ENCODE results near the gene C12orf50. TPM values are rescaled to one million over a fixed set of nuclear protein-coding genes. Genes with fewer than 3 reads are reported as not detected.

Gene C12orf50
- total and polyA plus RNA-seq, 2 of the 13 experiments (the other 11 are each of a cell fraction or from before 2014, with no cell fraction given): not detected

DNA sequence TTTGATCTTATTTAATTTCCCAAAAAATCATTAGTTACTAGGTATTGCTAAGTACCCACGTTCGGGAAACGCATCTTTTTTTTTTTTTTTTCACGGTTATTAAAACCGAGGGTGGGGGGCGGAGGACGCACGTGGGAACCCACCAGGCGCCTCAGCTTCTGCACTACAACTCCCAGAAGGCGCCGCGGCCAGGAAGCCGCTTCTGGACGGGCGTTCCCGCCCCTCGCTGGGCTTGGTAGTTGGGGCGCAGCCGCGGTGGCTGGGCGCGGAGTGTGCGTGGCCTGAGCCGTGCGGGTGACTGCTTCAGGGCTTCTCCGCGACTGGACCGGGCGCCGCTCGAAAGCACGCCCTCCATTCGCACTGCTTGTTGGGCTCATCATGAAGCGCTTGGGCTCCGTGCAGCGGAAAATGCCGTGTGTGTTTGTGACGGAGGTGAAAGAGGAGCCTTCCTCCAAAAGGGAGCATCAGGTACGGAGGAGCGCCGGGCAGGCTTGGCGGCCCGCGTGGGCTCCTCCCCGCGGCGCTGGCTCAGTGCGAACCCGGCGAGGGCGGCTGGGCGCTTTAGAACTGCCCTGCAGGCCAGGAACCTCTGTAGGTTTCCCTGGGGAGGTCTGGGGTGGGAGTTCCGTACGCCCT, 6.2 kb upstream of the C12orf50 start (continued):
- TF ChIP-seq ZBTB21 (CRISPR knock-in tag; IDR thresholded peaks at IDR 0.05) (no peak), FOXK1 (CRISPR knock-in tag; IDR thresholded peaks at IDR 0.05; ENCODE audit: borderline replicate concordance, low read depth) (no peak), ZMYM4 (CRISPR knock-in tag; IDR thresholded peaks at IDR 0.05) (peak; percentile 87), ZNF574 (CRISPR knock-in tag; IDR thresholded peaks at IDR 0.05) (peak; percentile 91), PLSCR1 (CRISPR knock-in tag; IDR thresholded peaks at IDR 0.05; ENCODE audit: borderline replicate concordance) (no peak), ZNF691 (CRISPR knock-in tag; IDR thresholded peaks at IDR 0.05; ENCODE audit: borderline replicate concordance, low read depth) (no peak), IRX3 (CRISPR knock-in tag; IDR thresholded peaks at IDR 0.05; ENCODE audit: borderline replicate concordance, low read depth) (no peak), NBN (conservative IDR thresholded peaks at IDR 0.05) (no peak), HOXA9 (CRISPR knock-in tag; IDR thresholded peaks at IDR 0.05; ENCODE audit: borderline replicate concordance) (no peak), ETV5 (CRISPR knock-in tag; IDR thresholded peaks at IDR 0.05; ENCODE audit: borderline replicate concordance) (peak; percentile 46; the same call in 1 of the 2 replicates), ZNF3 (CRISPR knock-in tag; IDR thresholded peaks at IDR 0.05) (no peak), ZNF7 (CRISPR knock-in tag; IDR thresholded peaks at IDR 0.05) (no peak), ZNF280D (CRISPR knock-in tag; IDR thresholded peaks at IDR 0.05) (no peak), ZNF367 (CRISPR knock-in tag; IDR thresholded peaks at IDR 0.05; ENCODE audit: borderline replicate concordance) (0 out of 2 replicates have a peak, but pooled peaks have one; percentile 25)
- TF ChIP-seq, protein P1, sequence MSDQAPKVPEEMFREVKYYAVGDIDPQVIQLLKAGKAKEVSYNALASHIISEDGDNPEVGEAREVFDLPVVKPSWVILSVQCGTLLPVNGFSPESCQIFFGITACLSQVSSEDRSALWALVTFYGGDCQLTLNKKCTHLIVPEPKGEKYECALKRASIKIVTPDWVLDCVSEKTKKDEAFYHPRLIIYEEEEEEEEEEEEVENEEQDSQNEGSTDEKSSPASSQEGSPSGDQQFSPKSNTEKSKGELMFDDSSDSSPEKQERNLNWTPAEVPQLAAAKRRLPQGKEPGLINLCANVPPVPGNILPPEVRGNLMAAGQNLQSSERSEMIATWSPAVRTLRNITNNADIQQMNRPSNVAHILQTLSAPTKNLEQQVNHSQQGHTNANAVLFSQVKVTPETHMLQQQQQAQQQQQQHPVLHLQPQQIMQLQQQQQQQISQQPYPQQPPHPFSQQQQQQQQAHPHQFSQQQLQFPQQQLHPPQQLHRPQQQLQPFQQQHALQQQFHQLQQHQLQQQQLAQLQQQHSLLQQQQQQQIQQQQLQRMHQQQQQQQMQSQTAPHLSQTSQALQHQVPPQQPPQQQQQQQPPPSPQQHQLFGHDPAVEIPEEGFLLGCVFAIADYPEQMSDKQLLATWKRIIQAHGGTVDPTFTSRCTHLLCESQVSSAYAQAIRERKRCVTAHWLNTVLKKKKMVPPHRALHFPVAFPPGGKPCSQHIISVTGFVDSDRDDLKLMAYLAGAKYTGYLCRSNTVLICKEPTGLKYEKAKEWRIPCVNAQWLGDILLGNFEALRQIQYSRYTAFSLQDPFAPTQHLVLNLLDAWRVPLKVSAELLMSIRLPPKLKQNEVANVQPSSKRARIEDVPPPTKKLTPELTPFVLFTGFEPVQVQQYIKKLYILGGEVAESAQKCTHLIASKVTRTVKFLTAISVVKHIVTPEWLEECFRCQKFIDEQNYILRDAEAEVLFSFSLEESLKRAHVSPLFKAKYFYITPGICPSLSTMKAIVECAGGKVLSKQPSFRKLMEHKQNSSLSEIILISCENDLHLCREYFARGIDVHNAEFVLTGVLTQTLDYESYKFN (CRISPR knock-in tag; conservative IDR thresholded peaks at IDR 0.05): no peak
- TF ChIP-seq, protein P2, sequence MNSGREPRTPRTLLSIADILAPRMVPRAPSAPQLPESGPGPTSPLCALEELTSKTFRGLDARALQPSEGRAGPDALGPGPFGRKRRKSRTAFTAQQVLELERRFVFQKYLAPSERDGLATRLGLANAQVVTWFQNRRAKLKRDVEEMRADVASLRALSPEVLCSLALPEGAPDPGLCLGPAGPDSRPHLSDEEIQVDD (CRISPR knock-in tag; IDR thresholded peaks at IDR 0.05; ENCODE audit: borderline replicate concordance): no peak
